CMK (cell line): ENCODE measurements around the gene SSBP2.
"Not testable (repeated sequence)": the region's sequence is repeated elsewhere in the genome, so short reads cannot be mapped to it uniquely, and the experiment has no call there.

Experiments
- DNase-seq: peaks from one replicate; pipeline ENCODE4 v3.0.0-alpha.2; 2010; ENCODE audit warnings: low read depth

SSBP2 gene

DNA sequence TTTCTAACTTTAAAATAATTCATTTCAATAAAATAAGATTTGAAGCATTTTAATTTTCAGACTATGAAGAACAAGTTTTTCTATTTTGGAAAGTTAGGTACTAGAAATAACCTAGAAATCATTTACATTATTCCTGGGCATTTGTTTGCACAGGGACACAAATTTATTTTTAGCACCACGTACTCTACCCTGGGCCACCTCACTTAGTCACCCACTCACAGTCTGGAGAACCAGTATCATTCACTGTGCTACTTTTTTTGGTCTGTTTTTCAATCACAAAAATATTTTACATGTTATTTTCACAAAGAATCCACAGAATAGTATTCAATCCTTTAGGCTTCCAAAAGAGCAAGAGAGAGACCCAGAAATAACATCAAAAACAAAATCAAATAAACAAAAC lies 228.3 kb downstream of the SSBP2 start:
- no peak for DNase-seq

DNA sequence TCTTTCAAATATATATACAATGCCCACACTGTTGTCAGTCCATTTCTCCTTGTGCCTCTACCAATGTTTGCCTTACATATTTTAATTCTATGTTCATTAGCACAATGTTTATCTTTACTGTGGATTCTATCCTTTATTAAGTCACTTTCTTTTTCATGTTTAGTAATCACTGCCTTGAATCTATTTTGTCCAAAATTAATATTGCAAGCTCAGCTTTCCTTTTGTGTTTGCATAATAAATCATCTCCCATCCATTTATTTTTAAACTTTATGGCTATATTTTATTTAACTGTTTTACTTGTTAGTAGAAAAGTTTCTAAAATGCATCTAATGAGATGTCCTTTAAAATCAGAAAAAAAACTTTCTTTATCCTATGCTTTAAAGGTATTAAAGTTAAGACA lies 230.1 kb downstream of the SSBP2 start:
- no peak for DNase-seq

DNA sequence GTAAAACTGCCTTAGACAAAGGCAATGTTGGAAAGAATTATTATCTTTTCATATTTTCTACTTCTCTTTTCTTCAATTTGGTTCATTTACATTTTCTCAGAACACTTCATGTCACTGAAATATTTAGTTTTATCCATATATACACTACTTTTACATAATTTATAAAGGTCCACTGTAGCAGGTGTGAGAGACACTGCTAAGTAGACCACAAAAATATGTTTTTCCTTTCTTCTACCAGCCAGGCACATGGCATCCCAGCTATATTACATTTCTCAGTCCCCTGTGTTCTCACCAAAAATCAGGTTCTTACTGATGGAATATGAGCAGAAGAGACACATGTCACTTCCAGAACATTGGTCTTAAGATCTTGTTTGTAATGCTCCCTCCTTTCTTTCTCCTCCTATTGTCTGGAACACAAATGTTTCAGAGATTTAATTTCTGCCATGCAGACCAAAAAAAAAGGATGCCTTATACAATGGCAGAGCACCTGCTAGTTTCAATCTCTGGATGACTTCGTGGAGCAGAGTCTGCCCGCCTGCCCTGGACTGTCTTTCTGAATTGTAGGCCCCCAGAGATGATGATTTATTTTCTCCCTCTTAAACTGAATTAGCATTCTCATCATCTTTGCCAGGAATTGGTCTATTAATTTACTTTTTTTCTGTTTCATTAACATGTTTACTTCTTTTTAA lies 231.5 kb downstream of the SSBP2 start:
- DNase-seq = no peak

DNA sequence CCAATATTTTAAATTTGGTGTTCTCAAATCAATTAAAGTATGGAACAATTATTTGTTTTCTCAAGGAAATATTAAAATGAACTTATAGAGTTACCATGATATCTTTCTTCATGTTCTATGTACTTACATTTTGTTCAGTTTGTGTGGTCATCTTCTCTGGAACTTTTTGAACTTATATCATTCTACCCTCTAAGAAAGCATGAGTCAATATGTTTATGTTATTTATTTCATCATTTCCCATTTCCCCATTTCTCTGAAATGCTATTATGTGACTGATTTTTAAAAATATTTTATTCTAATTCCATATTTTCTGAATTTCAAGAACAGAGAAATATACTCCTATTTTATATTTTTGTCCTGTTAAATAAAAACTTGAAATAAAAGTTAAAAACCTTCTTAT lies 233.4 kb downstream of the SSBP2 start:
- DNase-seq = no peak

DNA sequence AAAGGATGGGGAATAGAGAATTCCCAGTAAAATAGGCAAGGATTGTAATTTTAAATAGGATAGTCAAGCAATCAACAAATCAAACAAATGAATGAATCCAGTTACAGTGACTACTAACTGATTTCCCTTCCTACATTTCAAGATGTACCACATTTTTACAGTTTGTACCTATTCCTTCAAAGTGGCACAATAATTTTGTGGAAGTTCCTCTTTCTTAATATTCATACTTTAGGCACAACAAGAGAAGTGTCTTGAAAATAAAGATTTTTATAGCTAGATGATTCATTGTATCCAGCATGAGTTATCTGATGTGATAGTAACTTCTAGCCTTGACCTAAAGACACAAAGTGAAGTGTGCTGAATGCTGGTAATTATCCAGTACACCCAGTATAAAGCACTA lies 234.8 kb downstream of the SSBP2 start:
- DNase-seq = no peak

DNA sequence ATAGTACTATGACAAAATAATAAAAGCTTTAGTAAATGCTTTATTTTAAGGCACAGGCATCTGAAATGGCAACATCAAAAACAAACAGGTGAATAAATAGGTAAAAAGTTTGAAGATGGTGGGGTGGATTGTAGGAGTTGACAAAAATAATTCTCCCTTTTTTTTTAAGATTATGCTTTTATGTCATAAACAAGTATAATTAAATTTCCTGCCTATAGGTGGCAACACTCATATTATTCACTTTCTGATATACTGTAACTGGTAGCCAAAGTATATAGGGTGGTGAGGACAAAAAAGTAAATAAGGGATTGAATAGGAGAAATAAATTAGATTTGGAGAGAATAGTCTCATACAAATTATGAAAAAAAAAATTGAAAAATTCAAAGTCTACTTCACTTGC lies 236.9 kb downstream of the SSBP2 start:
- DNase-seq = no peak

DNA sequence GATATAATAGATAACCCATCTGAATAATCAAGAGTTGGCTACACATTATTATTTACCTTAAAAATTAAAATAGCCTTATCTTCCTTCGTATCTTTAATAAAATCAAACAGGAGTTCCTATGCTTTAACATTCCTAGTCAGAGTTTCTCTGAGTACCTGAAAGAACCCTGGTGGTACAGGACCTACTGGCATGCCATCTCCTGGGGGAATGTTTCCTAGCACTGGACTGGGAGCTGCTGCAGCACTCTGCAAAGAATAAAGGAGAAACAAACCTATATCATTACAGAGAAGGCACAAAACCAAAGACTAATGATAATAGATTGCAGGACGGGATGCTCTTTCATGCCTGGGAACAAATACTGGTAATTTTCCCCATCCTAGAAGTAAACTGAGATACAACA lies 237.4 kb downstream of the SSBP2 start:
- DNase-seq = no peak

DNA sequence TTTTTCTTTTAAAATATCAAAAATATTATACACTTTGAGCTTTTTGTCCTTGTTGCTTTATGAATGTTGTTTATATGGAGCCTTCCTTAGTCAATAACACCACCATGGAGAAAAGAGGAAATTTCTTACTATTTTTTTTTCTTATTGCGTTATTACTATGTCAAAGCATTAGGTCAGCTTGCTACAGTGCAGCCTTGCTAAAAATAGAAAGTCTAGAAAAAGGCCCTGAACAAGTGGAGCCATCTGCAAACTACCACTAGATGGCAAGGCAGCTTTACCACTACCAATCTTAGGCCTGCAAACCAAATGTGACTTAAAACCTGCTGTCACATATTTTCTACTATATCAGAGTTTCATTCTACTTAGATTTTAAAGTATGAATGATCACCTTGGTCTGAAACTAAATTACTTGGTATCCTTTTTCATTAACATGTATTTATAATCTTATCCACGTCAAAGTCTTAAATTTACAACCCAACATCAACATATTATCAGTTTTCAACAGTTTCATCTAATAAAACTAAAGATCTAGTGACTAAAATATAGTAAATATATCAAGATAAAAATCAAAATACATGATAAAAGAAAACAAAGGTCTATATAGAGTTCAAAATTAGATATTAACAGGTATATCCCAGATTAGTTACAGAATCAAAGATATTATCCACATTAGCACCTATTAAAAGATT lies 243.9 kb downstream of the SSBP2 start:
- peak; percentile 8 for DNase-seq

DNA sequence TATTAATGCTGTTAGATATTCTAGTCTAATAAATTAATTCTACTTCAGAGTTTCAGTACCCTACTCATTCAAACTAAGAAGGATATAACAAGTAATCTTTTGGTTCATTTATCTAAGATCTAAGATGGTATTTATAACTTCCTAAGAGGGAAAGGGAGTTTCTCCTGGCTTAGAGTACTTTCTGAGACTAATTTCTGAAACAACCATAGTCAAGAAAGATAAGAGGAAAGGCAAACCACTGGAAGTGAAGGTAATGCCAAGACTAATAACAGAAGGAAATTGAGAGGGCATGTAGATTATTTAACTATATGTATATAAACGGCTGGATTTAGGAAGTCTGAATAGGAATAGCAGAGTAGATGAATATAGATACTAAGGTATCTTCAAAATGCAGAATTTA lies 244.5 kb downstream of the SSBP2 start:
- no peak for DNase-seq

DNA sequence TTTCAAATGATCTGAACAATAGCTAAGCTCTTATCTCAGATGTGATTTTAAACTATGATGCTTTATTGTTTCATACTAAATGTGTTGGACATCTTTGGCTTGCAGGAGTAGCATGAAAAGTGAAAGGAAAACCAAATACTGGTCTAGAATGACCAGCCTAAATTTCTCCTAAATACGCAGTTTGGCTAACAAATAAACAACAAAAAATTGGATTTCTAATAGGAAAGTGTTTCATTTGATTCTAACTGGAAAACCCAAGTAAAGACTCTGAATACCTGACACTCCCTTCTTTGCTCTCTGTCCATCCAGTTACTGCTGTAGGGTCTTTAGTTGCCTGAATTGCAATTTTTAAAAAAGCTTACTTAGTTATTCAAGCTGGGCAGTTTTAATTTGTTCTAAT lies 245.2 kb downstream of the SSBP2 start:
- DNase-seq = no peak

DNA sequence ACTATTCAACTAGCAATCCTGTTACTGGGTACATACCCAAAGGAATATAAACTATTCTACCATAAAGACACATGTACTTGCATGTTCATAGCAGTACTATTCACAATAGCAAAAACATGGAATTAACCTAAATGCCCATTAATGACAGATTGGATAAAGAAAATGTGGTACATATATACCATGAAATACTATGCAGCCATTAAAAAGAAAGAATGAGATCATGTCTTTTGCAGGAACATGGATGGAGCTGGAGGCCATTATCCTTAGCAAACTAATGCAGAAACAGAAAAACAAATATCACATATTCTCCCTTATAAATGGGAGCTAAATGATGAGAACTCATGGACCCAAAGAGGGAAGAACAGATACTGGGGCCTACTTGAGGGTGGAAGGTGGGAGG lies 247.3 kb downstream of the SSBP2 start:
- not testable (repeated sequence) for DNase-seq

DNA sequence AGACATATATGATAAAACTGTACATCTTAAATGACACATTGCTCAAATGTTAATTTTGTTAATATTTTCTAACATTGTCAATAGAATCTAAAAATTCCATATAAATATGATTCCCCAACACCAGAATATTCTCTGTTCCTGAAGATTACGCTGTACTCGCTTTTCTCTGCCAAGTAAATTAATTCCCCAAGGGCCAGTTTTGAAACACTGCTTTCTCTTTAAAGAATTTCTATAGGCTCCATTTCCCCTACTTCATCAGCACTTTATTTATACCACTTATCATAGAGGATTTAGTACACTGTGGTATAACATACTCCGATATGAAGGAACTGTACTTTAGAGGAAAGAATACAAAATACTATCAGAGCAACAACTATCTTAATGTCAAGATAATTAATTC lies 255.6 kb downstream of the SSBP2 start:
- DNase-seq = no peak

DNA sequence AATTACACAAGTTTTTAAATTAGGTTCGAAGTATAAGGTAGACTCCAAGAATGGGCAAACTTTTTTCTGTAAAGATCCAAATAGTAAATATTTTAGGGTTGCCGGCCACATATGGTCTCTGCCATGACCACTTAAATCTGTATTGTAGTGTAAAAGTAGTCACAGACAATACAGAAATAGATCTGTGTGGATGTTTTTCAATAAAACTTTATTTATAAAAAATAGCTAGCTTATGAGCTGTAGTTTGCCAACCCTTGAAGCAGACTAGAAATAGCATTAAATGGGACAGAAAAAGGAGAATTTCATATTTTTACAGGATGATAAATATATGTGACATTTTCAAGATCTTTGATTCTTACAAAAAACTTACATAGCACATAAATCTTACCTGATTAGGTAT lies 262.0 kb downstream of the SSBP2 start:
- no peak for DNase-seq

DNA sequence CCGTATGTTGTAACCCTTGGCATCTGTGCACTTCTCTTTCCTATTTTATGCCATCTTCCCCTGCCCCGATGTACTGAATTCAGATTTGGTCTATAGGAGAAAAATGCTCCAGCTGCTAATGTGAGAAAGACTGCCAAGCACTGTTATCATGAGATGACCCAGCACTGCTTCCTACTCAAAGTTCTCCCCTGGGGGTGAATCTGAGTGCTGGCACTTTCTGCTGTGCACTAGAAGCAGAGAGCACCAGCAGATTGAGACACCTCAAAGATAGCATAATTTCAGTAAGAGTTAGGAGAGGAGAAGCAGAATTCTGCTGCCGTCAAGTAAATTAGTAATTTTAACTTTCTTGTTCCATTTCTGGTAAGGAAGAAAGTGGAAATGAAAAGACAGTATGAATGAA lies 264.2 kb downstream of the SSBP2 start:
- DNase-seq = no peak

DNA sequence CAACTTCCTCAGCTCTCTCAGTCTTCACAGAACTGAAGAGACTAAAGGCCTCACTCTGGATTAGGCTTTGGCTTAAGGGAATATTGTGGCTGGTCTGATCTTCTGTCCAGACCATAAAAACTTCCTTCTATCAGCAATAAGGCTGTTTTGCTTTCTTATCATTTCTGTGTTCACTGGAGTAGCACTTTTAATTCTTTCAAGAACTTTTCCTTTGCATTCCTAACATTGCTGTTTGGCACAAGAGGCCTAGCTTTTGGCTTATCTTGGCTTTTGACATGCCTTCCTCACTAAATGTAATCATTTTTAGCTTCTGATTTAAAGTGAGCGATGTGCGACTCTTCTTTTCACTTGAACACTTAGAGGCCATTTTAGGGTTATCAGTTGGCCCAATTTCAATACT lies 268.3 kb downstream of the SSBP2 start:
- DNase-seq = no peak

DNA sequence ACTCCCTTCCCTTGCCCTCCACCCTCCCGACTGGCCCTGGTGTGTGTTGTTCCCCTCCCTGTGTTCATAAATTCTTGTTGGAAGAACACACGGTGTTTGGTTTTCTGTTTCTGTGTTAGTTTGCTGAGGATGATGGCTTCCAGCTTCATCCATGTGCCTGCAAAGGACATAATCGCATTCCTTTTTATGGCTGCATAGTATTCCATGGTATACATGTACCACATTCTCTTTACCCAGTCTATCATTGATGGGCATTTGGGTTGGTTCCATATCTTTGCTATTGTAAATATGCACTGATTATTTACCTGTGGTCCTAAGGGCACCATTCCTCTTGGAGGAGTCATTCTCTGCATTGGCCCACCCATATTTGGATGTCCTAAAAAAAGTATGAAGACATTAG lies 277.5 kb downstream of the SSBP2 start:
- not testable (repeated sequence) for DNase-seq

DNA sequence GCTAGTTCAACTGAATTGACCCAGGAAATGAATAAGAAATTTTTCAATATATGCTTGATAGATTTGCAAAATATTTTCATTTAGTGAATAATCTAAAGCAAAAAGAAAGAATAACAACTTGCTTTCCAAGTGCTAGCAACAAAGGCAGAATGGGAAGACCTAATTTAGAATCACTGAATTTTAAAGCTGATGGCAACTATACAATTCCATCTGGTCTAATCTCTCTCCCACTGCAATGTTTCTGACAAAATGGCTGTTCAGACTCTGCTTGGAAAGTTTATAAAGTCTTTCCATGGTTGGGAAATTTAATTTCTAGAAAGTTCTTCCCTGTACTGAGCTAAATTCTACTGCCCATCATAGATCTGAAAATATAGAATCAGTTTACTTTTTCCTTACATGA lies 281.2 kb downstream of the SSBP2 start:
- no peak for DNase-seq

DNA sequence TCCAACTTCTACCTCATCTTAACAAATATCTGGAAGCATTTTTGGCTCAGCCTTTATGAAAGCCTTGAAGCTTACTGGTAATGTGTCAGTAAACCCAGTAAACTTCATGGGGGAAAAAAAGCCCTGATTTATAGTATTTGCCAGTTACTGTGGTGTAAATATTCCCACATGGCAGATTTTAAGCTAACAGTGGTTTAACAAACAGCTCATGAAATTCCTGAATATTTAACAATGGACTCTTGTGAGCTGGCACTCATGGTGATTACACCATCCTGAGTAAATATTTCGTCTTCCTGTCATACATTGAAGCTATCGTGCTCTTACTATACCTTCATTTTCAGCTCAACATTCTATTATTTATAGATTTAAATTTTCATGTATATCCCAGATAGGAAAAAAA lies 300.0 kb downstream of the SSBP2 start:
- no peak for DNase-seq

DNA sequence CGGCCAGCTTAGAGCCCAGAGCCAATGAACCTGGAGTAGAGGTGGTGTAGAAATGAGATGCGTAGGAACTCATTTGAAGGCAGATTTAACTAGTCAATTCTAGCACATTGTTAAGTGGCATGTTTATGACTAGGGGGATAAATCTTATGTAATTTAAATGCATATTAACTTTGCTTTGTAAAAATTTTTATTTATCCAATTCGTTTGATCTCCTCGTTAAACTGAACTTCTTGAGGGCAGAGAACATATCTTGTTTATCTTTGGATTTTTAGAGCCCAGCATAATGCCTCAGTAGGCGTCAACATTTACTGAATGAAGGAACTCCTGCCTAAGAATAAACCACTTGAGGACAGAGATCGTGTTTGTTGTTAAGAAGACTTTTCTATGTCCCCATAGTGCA lies 315.9 kb downstream of the SSBP2 start:
- DNase-seq = no peak

DNA sequence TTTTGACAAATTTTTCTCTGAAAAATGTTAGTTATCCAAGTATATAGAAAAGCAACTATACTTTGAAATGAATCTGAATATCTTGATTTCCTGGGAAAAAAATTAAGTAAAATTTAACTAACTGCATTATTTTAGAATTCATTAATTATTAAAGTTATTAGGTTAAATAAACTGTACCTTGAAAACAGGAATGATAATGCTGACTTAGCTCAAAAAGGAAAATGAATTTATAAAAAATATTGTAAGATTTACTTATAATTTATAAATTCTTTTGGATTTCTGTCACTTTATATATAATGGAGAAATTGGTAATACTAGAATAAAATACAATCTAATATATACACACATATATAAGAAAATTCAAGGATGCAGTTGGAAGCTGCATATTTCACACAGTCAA lies 320.9 kb downstream of the SSBP2 start:
- DNase-seq = no peak

DNA sequence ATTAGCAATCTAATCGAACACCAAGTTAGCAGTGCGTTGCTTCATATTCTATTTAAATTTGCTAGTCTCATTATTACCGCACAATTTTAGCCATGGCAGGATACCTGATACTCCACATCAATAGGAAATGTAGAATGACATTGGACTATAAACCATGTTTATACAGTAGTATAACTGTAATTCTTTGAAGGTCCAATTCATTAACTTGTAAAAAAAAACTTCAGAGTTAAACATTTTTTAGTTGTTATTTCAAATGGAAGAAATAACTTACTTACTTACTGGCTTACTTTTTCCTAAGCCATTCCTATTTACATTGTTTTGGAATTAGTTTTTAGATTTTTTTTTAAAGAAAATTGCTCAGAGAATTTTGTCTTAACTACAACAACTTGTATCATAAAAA lies 321.5 kb downstream of the SSBP2 start:
- DNase-seq = no peak

DNA sequence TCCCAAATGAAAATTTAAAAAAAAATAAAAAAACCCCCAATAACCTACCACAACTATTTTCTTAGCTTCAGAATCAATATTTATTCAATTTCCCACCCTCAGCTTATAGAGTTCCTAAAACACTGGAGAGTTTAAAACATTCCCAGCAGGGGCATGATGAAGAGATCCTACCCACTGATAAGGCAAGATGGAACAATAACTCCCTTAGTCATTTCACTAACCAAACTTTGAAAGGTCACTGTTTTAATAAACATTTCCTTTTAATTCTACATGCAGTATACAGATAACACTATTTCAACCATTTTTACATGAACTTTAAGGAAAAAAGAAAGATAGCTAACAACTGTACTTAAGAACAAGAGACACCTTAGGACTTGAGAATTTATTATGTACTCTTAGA lies 322.0 kb downstream of the SSBP2 start:
- no peak for DNase-seq

DNA sequence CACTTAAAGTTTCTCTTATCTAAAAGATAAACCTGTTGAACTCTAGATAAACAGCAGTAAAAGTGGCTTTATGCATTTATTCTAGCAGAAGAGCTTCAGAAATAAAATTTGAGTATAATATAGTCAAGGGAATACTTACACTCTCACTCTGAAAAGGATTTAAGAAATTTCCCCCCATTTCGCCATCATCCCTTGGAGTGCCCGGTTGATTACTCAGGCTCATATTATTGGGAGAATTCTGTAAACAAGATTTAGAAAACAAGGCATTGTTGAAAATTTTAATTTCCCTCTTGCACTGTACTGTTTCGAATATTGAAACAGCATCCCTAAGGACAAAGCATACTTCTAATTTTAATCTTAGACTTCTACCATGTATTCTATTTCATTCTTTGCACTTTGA lies 322.5 kb downstream of the SSBP2 start:
- no peak for DNase-seq

DNA sequence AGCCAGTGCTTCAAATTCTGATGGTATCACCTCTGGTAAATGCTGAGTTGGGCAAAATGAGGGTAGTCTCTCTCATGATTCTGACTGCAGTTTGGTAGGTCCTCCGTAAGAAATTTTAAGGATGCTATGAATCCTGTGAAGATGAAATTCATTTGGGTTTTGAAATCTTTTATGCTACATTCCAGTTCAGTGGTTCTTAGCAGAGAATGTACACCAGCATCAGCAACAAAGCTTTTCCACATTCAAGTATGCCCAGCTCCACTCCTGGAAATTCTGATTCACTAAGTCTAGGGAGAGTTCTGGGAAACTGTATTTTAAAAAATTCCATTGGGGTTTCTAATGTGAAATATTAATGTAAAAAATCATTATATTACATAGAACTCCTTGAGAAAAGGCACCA lies 323.3 kb downstream of the SSBP2 start:
- DNase-seq = no peak
